Measurements from ENCODE around the gene SLC36A3. TPM values are rescaled to one million over a fixed set of nuclear protein-coding genes. Genes with fewer than 3 reads are reported as not detected.

SLC36A3 gene
- total RNA-seq, 1 donor from 2014 or later = not detected

GRCh38 chr5:151293624-151294023 is 9.9 kb downstream of the SLC36A3 start:
- Mint-ChIP-seq H3K9me3 (ENCODE audit: unreplicated experiment) (peaks cover 5% of the 10 kb centered on the region), H3K36me3 (ENCODE audit: unreplicated experiment) (no peaks in the 10 kb centered on the region), H3K4me3 (ENCODE audit: unreplicated experiment) (no peak overlapping the region), H3K27ac (ENCODE audit: unreplicated experiment) (no peak overlapping the region), H3K27me3 (ENCODE audit: unreplicated experiment) (peaks cover 15% of the 10 kb centered on the region), H3K4me1 (ENCODE audit: unreplicated experiment) (no peaks in the 10 kb centered on the region)
- TF ChIP-seq CTCF (IDR thresholded peaks at IDR 0.05) = no peak
- DNase-seq (ENCODE audit: extremely low spot score, unreplicated experiment) = no peak

- Mint-ChIP-seq H3K36me3 (ENCODE audit: unreplicated experiment) (no peaks in the 10 kb centered on the region), H3K4me1 (ENCODE audit: unreplicated experiment) (no peaks in the 10 kb centered on the region), H3K9me3 (ENCODE audit: unreplicated experiment) (peaks cover 5% of the 10 kb centered on the region), H3K4me3 (ENCODE audit: unreplicated experiment) (no peak overlapping the region), H3K27me3 (ENCODE audit: unreplicated experiment) (peaks cover 23% of the 10 kb centered on the region), H3K27ac (ENCODE audit: unreplicated experiment) (no peak overlapping the region)
- TF ChIP-seq CTCF (IDR thresholded peaks at IDR 0.05) = no peak
- DNase-seq (ENCODE audit: extremely low spot score, unreplicated experiment) = peak; percentile 27
These were observed 15.4 kb downstream of the SLC36A3 start for GRCh38 chr5:151288180-151288579.

GRCh38 chr5:151286246-151286645 is 17.3 kb downstream of the SLC36A3 start:
- H3K27me3 Mint-ChIP-seq (ENCODE audit: unreplicated experiment) = peaks cover 25% of the 10 kb centered on the region
- H3K36me3 Mint-ChIP-seq (ENCODE audit: unreplicated experiment) = no peaks in the 10 kb centered on the region
- no peak for TF ChIP-seq CTCF (IDR thresholded peaks at IDR 0.05)
- H3K4me1 Mint-ChIP-seq (ENCODE audit: unreplicated experiment) = no peaks in the 10 kb centered on the region
- H3K27ac Mint-ChIP-seq (ENCODE audit: unreplicated experiment) = no peak overlapping the region
- H3K4me3 Mint-ChIP-seq (ENCODE audit: unreplicated experiment) = no peak overlapping the region
- no peak for DNase-seq (ENCODE audit: extremely low spot score, unreplicated experiment)
- peaks cover 2% of the 10 kb centered on the region for H3K9me3 Mint-ChIP-seq (ENCODE audit: unreplicated experiment)

- H3K27ac Mint-ChIP-seq (ENCODE audit: unreplicated experiment) = no peak overlapping the region
- peak; percentile 1 for DNase-seq (ENCODE audit: extremely low spot score, unreplicated experiment)
- no peaks in the 10 kb centered on the region for H3K4me1 Mint-ChIP-seq (ENCODE audit: unreplicated experiment)
- no peak overlapping the region for H3K4me3 Mint-ChIP-seq (ENCODE audit: unreplicated experiment)
- no peak for TF ChIP-seq CTCF (IDR thresholded peaks at IDR 0.05)
- peaks cover 25% of the 10 kb centered on the region for H3K27me3 Mint-ChIP-seq (ENCODE audit: unreplicated experiment)
- H3K9me3 Mint-ChIP-seq (ENCODE audit: unreplicated experiment) = no peaks in the 10 kb centered on the region
- no peaks in the 10 kb centered on the region for H3K36me3 Mint-ChIP-seq (ENCODE audit: unreplicated experiment)
These were observed 17.9 kb downstream of the SLC36A3 start for GRCh38 chr5:151285683-151286082.

GRCh38 chr5:151284392-151284967 is 19.1 kb downstream of the SLC36A3 start:
- H3K9me3 Mint-ChIP-seq (ENCODE audit: unreplicated experiment) = no peaks in the 10 kb centered on the region
- H3K4me1 Mint-ChIP-seq (ENCODE audit: unreplicated experiment) = no peaks in the 10 kb centered on the region
- H3K27me3 Mint-ChIP-seq (ENCODE audit: unreplicated experiment) = peaks cover 25% of the 10 kb centered on the region
- H3K27ac Mint-ChIP-seq (ENCODE audit: unreplicated experiment) = no peak overlapping the region
- TF ChIP-seq CTCF (IDR thresholded peaks at IDR 0.05) = peak; percentile 14
- no peak overlapping the region for H3K4me3 Mint-ChIP-seq (ENCODE audit: unreplicated experiment)
- no peaks in the 10 kb centered on the region for H3K36me3 Mint-ChIP-seq (ENCODE audit: unreplicated experiment)
- peak; percentile 40 for DNase-seq (ENCODE audit: extremely low spot score, unreplicated experiment)

All from osteocyte (in vitro differentiated cells).